Smooth muscle cell (in vitro differentiated cells): ENCODE results near the gene EDARADD. TPM values are rescaled to one million over a fixed set of nuclear protein-coding genes. Genes with fewer than 3 reads are reported as not detected.
"Not testable (repeated sequence)": the region's sequence is repeated elsewhere in the genome, so short reads cannot be mapped to it uniquely, and the experiment has no call there.

Source experiments
- DNase-seq: peaks from one replicate; lab custom pipeline; 2025; ENCODE audit not compliant: unreplicated experiment; lab: John Stamatoyannopoulos, UW
- H2AFZ ChIP-seq: fragments of 200-600 bp; sonication (generic); 2 replicates; pipeline ENCODE4 v1.6.0; 2016; ENCODE audit warnings: antibody characterized with exemption, low read depth, mild to moderate bottlenecking
- H3F3A ChIP-seq: fragments of 200-600 bp; sonication (generic); 2 replicates; pipeline ENCODE4 v1.6.0; 2017; ENCODE audit warnings: antibody characterized with exemption, low read depth
- H3K27ac ChIP-seq: fragments of 200-600 bp; sonication (generic); 2 replicates; pipeline ENCODE4 v1.5.1; 2016; ENCODE audit warnings: low read depth, mild to moderate bottlenecking
- H3K27me3 ChIP-seq: fragments of 200-600 bp; sonication (generic); 2 replicates; pipeline ENCODE4 v1.6.1; 2016; ENCODE audit warnings: low read depth, mild to moderate bottlenecking
- H3K36me3 ChIP-seq: fragments of 200-600 bp; sonication (generic); 2 replicates; pipeline ENCODE4 v1.5.1; 2016; ENCODE audit warnings: low read depth
- H3K4me1 ChIP-seq: fragments of 200-600 bp; sonication (generic); 2 replicates; pipeline ENCODE4 v1.5.1; 2016; ENCODE audit warnings: low read depth
- H3K4me2 ChIP-seq: fragments of 200-600 bp; sonication (generic); 2 replicates; pipeline ENCODE4 v1.6.0; 2016; ENCODE audit warnings: mild to moderate bottlenecking
- H3K4me3 ChIP-seq: fragments of 200-600 bp; sonication (generic); 2 replicates; pipeline ENCODE4 v1.5.1; 2016; ENCODE audit warnings: mild to moderate bottlenecking
- H3K79me2 ChIP-seq: fragments of 200-600 bp; sonication (generic); 2 replicates; pipeline ENCODE4 v1.6.0; 2016; ENCODE audit warnings: low read depth, mild to moderate bottlenecking
- H3K9ac ChIP-seq: fragments of 200-600 bp; sonication (generic); 2 replicates; pipeline ENCODE4 v1.6.0; 2016; ENCODE audit warnings: low read depth
- H3K9me3 ChIP-seq: fragments of 200-600 bp; sonication (generic); replicated peaks from 2 replicates; pipeline ENCODE4 v1.5.1; 2016; ENCODE audit warnings: low read depth
- H4K20me1 ChIP-seq: fragments of 200-600 bp; sonication (generic); 2 replicates; pipeline ENCODE4 v1.6.0; 2016; ENCODE audit warnings: low read depth
- WGBS: methylation state at CpG from one replicate; pipeline ENCODE4 v1.1.7; 2016; ENCODE audit warnings: low lambda C conversion rate; 5-methylcytosine and 5-hydroxymethylcytosine counted together
- polyA plus RNA-seq: library from polyadenylated mRNA; unstranded; fragments of >200 nt; fragmentation: Nextera tagmentation; extraction: Ambion mirVana; gene quantifications from 2 replicates; pipeline ENCODE4 v1.2.1, GENCODE V29; 2016
- total RNA-seq: library from RNA; depleted of rRNA; stranded (reverse); fragments of >200 nt; gene quantifications from 2 replicates; pipeline ENCODE4 v1.2.3, GENCODE V29; 2014
- TF ChIP-seq, protein P1 (sequence below): fragments of 200-600 bp; sonication (generic); IDR thresholded peaks from 2 replicates; pipeline ENCODE4 v1.5.1; 2017; ENCODE audit warnings: borderline replicate concordance, mild to moderate bottlenecking, antibody characterized with exemption; ENCODE audit not compliant: insufficient read depth, poor library complexity, severe bottlenecking

EDARADD gene
- total and polyA plus RNA-seq, 2 experiments from 2014 or later, result 5.8 to 7.7 TPM

DNA sequence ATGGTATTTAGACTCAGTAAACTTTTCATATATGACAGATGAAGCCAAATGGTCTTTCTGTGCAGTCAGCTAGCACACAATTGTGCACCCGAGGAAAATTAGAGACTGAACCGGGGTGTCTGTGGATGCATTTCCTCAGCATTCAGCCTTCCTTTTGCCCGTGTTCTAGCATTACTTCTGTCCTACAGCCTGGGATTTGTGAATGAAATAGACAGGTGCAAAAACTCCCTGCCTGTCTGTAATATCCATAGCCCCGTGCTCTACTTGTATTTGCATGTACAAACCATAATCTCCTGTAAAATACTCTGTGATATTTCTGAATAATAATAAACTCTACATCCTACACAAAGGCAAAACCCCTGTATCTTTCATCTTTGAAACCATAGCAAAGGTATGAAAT, 64.9 kb downstream of the EDARADD start:
- no peaks in the 10 kb centered on the region for H3K27me3 ChIP-seq
- 89% methylated on average over 4 of the region's 4 CpGs for WGBS
- no peak overlapping the region for H2AFZ ChIP-seq
- no peak overlapping the region for H3K4me2 ChIP-seq
- no peaks in the 10 kb centered on the region for H3K79me2 ChIP-seq
- no peaks in the 10 kb centered on the region for H4K20me1 ChIP-seq
- DNase-seq, result no peak
- no peaks in the 10 kb centered on the region for H3K36me3 ChIP-seq
- H3K27ac ChIP-seq, result no peak overlapping the region
- no peaks in the 10 kb centered on the region for H3K4me1 ChIP-seq
- H3K4me3 ChIP-seq, result no peak overlapping the region
- no peaks in the 10 kb centered on the region for H3K9me3 ChIP-seq
- TF ChIP-seq, protein P1, sequence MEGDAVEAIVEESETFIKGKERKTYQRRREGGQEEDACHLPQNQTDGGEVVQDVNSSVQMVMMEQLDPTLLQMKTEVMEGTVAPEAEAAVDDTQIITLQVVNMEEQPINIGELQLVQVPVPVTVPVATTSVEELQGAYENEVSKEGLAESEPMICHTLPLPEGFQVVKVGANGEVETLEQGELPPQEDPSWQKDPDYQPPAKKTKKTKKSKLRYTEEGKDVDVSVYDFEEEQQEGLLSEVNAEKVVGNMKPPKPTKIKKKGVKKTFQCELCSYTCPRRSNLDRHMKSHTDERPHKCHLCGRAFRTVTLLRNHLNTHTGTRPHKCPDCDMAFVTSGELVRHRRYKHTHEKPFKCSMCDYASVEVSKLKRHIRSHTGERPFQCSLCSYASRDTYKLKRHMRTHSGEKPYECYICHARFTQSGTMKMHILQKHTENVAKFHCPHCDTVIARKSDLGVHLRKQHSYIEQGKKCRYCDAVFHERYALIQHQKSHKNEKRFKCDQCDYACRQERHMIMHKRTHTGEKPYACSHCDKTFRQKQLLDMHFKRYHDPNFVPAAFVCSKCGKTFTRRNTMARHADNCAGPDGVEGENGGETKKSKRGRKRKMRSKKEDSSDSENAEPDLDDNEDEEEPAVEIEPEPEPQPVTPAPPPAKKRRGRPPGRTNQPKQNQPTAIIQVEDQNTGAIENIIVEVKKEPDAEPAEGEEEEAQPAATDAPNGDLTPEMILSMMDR, result no peak
- no peak overlapping the region for H3K9ac ChIP-seq
- H3F3A ChIP-seq, result no peaks in the 10 kb centered on the region

DNA sequence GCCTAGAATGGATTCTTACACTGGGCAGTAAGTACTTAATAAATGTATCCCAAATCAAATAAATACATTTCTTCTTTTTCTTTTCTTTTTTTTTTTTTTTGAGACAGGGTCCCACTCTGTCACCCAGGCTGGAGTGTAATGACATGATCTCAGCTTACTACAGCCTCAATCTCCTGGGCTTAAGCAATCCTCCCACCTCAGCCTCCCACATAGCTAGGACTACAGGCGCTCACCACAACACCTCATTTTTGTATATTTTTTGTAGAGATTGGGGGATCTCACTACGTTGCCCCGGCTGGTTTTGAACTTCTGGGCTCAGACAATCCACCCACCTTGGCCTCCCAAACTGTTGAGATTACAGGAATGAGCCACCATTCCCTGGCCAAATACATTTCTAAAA, 66.0 kb downstream of the EDARADD start:
- WGBS, result 98% methylated on average over 3 of the region's 3 CpGs
- H3K27me3 ChIP-seq, result no peaks in the 10 kb centered on the region
- no peak overlapping the region for H2AFZ ChIP-seq
- H3K9me3 ChIP-seq, result no peaks in the 10 kb centered on the region
- no peaks in the 10 kb centered on the region for H4K20me1 ChIP-seq
- TF ChIP-seq, protein P1, result no peak
- no peaks in the 10 kb centered on the region for H3F3A ChIP-seq
- H3K27ac ChIP-seq, result no peak overlapping the region
- no peak overlapping the region for H3K4me3 ChIP-seq
- DNase-seq, result no peak
- no peaks in the 10 kb centered on the region for H3K36me3 ChIP-seq
- H3K9ac ChIP-seq, result no peak overlapping the region
- H3K79me2 ChIP-seq, result no peaks in the 10 kb centered on the region
- no peaks in the 10 kb centered on the region for H3K4me1 ChIP-seq
- H3K4me2 ChIP-seq, result no peak overlapping the region

DNA sequence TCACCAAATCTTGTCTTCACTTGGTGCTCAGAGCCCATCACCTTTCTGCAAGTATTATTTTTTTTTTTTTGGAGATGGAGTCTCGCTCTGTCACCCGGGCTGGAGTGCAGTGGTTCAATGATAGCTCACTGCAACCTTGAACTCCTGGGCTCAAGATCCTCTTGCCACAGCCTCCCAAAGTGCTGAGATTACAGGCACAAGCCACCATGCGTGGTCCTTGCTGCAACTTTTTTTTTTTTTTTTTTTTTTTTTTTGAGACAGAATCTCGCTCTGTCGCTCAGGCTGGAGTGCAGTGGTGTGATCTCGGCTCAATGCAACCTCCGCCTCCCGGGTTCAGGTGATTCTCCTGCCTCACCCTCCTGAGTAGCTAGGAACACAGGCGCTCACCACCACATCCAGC, 70.1 kb downstream of the EDARADD start:
- not testable (repeated sequence) for H3K4me2 ChIP-seq, H2AFZ ChIP-seq, H3K4me3 ChIP-seq, H3K79me2 ChIP-seq, H3K9ac ChIP-seq, H3K9me3 ChIP-seq, H3K27me3 ChIP-seq, H3K4me1 ChIP-seq, DNase-seq, H4K20me1 ChIP-seq, H3F3A ChIP-seq, H3K27ac ChIP-seq, H3K36me3 ChIP-seq
- whole genome bisulfite sequencing, result 93% methylated on average over 9 of the region's 9 CpGs

DNA sequence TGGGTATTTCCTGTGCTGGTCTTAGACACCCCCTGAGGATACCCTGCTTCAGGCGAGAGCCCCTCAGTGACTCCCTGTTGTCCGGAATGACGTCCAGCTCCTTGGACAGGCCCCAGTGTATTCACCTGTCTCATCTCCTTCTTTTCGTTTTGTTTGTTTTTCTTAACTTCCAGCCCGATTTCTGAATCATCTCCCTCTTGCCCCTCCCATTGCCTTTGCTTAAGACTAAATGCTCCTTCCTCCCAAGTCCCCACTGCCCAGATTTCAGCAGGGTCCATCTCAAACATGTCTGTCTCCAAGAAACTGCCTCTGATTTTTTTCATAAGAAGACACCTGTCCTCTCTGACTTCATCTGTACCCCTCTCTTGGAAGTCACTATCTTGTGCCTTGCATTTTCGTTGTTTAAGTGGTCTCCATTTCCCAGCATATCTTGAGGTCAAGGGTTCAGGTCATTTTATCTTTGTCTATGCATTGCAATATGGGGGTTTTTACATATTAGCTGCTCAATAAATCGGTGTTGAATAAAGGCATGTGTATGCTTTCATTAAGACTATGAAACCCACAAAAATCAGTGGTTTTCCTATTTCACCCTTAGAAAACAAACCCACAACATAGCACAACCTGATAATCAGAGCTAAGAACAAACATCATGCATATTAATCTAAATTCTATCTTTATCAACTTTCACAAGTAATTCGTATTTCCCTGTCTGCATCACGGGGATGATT, 71.3 kb downstream of the EDARADD start:
- Histone ChIP-seq H3K4me3 (no peak overlapping the region), H3K36me3 (no peaks in the 10 kb centered on the region), H3K27me3 (no peaks in the 10 kb centered on the region), H3K9ac (no peak overlapping the region), H3K27ac (no peak overlapping the region), H3K9me3 (no peaks in the 10 kb centered on the region), H3F3A (no peaks in the 10 kb centered on the region), H3K4me2 (no peak overlapping the region), H4K20me1 (no peaks in the 10 kb centered on the region), H2AFZ (no peak overlapping the region), H3K4me1 (no peaks in the 10 kb centered on the region), H3K79me2 (no peaks in the 10 kb centered on the region)
- TF ChIP-seq, protein P1, result no peak
- 88% methylated on average over 9 of the region's 9 CpGs for WGBS
- no peak for DNase-seq
